HG03066 (cell line): ENCODE data around the gene ZAR1.

ENCODE experiments used
- ATAC-seq: cut with Tn5 transposase; IDR thresholded peaks from one replicate; pipeline ENCODE4 v1.9.1; 2021; ENCODE audit warnings: low read depth; ENCODE audit not compliant: unreplicated experiment

The ZAR1 gene

GRCh38 chr4:48489683-48490011 is 405 bp upstream of the ZAR1 start:
- ATAC-seq: no peak

GRCh38 chr4:48490680-48491513 is 845 bp downstream of the ZAR1 start:
- no peak for ATAC-seq

- ATAC-seq: no peak
Measured at GRCh38 chr4:48491514-48492176, 1.6 kb downstream of the ZAR1 start.

- no peak for ATAC-seq
Measured at GRCh38 chr4:48493452-48494100, 3.5 kb downstream of the ZAR1 start.

- no peak for ATAC-seq
Measured at GRCh38 chr4:48495941-48496340, 5.9 kb downstream of the ZAR1 start.

- ATAC-seq: no peak
Measured at GRCh38 chr4:48498895-48499294, 8.8 kb downstream of the ZAR1 start.

- ATAC-seq: peak; percentile 75
Measured at GRCh38 chr4:48499551-48500066, 9.6 kb downstream of the ZAR1 start.

- no peak for ATAC-seq
Measured at GRCh38 chr4:48503233-48504025, 13.4 kb downstream of the ZAR1 start.

- no peak for ATAC-seq
Measured at GRCh38 chr4:48504026-48504330, 13.9 kb downstream of the ZAR1 start.

GRCh38 chr4:48504352-48504751 is 14.3 kb downstream of the ZAR1 start:
- no peak for ATAC-seq

- no peak for ATAC-seq
Measured at GRCh38 chr4:48506716-48507115, 16.7 kb downstream of the ZAR1 start.

GRCh38 chr4:48509543-48509942 is 19.5 kb downstream of the ZAR1 start:
- ATAC-seq: no peak

- no peak for ATAC-seq
Measured at GRCh38 chr4:48518143-48518542, 28.1 kb downstream of the ZAR1 start.

GRCh38 chr4:48526406-48526805 is 36.4 kb downstream of the ZAR1 start:
- no peak for ATAC-seq

- no peak for ATAC-seq
Measured at GRCh38 chr4:48538358-48538757, 48.3 kb downstream of the ZAR1 start.

GRCh38 chr4:48539597-48539996 is 49.5 kb downstream of the ZAR1 start:
- no peak for ATAC-seq

- ATAC-seq: no peak
Measured at GRCh38 chr4:48542888-48543287, 52.8 kb downstream of the ZAR1 start.

- ATAC-seq: no peak
Measured at GRCh38 chr4:48543796-48544195, 53.7 kb downstream of the ZAR1 start.
